ENCODE measurements around the gene CAPZB. TPM values are rescaled to one million over a fixed set of nuclear protein-coding genes. Genes with fewer than 3 reads are reported as not detected.

The CAPZB gene
- total and polyA plus RNA-seq, 2 donors (not counting 3 experiments of a cell fraction or from before 2014, with no cell fraction given) = 196 to 347 TPM

DNA sequence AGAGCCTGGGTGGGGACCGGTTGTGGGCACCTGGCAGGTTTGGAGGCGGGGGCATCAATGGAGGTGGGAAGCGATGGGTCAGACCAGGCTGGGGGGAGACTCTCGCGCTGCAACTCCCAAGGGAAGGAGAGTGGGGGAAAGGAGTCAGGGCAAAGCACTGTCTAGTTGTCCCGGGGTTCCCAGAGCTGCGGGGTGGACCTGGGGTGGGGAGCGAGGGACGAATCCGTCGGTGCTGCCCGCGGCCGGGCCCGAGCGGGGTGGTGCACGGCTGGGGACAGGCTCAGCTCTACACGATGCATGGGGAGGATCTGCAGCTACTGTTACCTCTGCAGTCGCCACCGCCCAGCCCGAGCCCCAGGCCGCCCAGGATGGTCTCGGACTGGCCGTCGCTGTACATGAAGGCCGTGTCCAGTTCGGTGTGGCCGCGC is 173.8 kb downstream of the CAPZB start:
- H3K36me3 ChIP-seq (ENCODE audit: control insufficient read depth in 2 of 2, extremely low read depth in 1 of 2, insufficient read depth in 2 of 2, low read length in 2 of 2) = peaks cover 0 to 8% of the 10 kb centered on the region in 2 experiments
- no peaks in the 10 kb centered on the region for H3K9me3 ChIP-seq (replicated peaks; ENCODE audit: control insufficient read depth, insufficient read depth, low read length)
- CTCF ChIA-PET = interaction anchor here (1.0 to 1.9 kb wide), 3 partner anchors 60 to 349 kb away, joined by 3 to 7 read pairs (median 3); partner anchors contain the start of genes EMC1 and MRTO4
- BruUV-seq (replicated peaks) = TSS peak; percentile 38
- intact Hi-C loops (cut with micrococcal nuclease) (loop anchor here (5.0 kb wide), 1 partner anchor 1176 kb away; the partner anchor contains the start of gene CAMK2N1), dilution Hi-C loops (cut with MboI; ENCODE audit: extremely low pct_ligation_motif_present, low sequenced_read_pairs) (no loop called here)
- H3K9ac ChIP-seq (replicated peaks; ENCODE audit: extremely low read depth, insufficient read depth, low read length) = peak overlapping the region; percentile 71
- TF ChIP-seq CTCF (IDR thresholded peaks at IDR 0.05; ENCODE audit: extremely low read depth in 1 of 2, insufficient read depth in 1 of 2, low read depth in 1 of 2, low read length in 2 of 2) (no peak), GATA2 (IDR thresholded peaks at IDR 0.05; ENCODE audit: insufficient read depth, insufficient read length, low read depth, low read length) (no peak), MYC (IDR thresholded peaks at IDR 0.05; ENCODE audit: low read depth, low read length) (no peak), MAX (IDR thresholded peaks at IDR 0.05; ENCODE audit: insufficient read depth, insufficient read length) (no peak), FOS (IDR thresholded peaks at IDR 0.05; ENCODE audit: borderline replicate concordance, insufficient read depth, low read length) (no peak), EZH2 (IDR thresholded peaks at IDR 0.05; ENCODE audit: borderline replicate concordance, low read depth, low read length, severe bottlenecking) (no peak), POLR2AphosphoS5 (IDR thresholded peaks at IDR 0.05; ENCODE audit: insufficient read depth, low read depth, low read length) (no peak), POLR2A (IDR thresholded peaks at IDR 0.05; ENCODE audit: low read depth, low read length) (no peak), JUN (IDR thresholded peaks at IDR 0.05; ENCODE audit: borderline replicate concordance, insufficient read depth, insufficient read length, low read depth) (no peak)
- FAIRE-seq (no peak), DNase-seq (ENCODE audit: low read depth, low spot score) (no peak)
- peak overlapping the region; percentile 45 to 83 (median 69) for H3K4me3 ChIP-seq (replicated peaks in 1 of 3; ENCODE audit: insufficient read depth in 1 of 3, low read depth in 1 of 3, low read length in 3 of 3)
- H3K9me1 ChIP-seq (replicated peaks; ENCODE audit: control insufficient read depth, extremely low read depth, insufficient read depth, low read length) = no peaks in the 10 kb centered on the region
- peak overlapping the region; percentile 65 for H3K4me2 ChIP-seq (ENCODE audit: insufficient read depth, low read length)
- H3K4me1 ChIP-seq (ENCODE audit: control insufficient read depth, extremely low read depth, insufficient read depth, low read length) = peaks cover 21% of the 10 kb centered on the region
- peak overlapping the region; percentile 73 for H2AFZ ChIP-seq (ENCODE audit: low read depth, low read length)
- H3K79me2 ChIP-seq (ENCODE audit: control insufficient read depth, insufficient read depth, low read length) = peaks cover 12% of the 10 kb centered on the region
- peak overlapping the region; percentile 58 for H3K27ac ChIP-seq (ENCODE audit: insufficient read depth, low read depth, low read length)
- H3K27me3 ChIP-seq (ENCODE audit: control insufficient read depth in 2 of 2, insufficient read depth in 2 of 2, low read length in 2 of 2) = no peaks in the 10 kb centered on the region
- POLR2A ChIA-PET = no interaction called here
- no peaks in the 10 kb centered on the region for H4K20me1 ChIP-seq (replicated peaks; ENCODE audit: control insufficient read depth, extremely low read depth, insufficient read depth, low read length)
